ENCODE measurements around the gene TMC8.
A peak's percentile ranks its signal among the peaks of the same experiment; 100 is the strongest.
"Not testable (repeated sequence)": the region's sequence is repeated elsewhere in the genome, so short reads cannot be mapped to it uniquely, and the experiment has no call there.

The TMC8 gene

GRCh38 chr17:78130437-78131101 lies at the start of gene TMC8:
TSS of gene TMC8 (plus strand) at chr17:78130771. CDS start at chr17:78131589, 818 bp downstream.
- peak; percentile 24 to 32 for ATAC-seq

- no peak for ATAC-seq
These were observed 49.0 kb upstream of the TMC8 start for GRCh38 chr17:78081551-78081950.

- not testable (repeated sequence) for ATAC-seq
These were observed 48.2 kb upstream of the TMC8 start for GRCh38 chr17:78082355-78082872.

- ATAC-seq, result no peak
These were observed 47.6 kb upstream of the TMC8 start for GRCh38 chr17:78082988-78083387.

- no peak for ATAC-seq
These were observed 43.8 kb upstream of the TMC8 start for GRCh38 chr17:78086740-78087139.

GRCh38 chr17:78088529-78088928 lies 42.0 kb upstream of the TMC8 start:
- ATAC-seq, result no peak

GRCh38 chr17:78089576-78090281 lies 40.8 kb upstream of the TMC8 start:
- ATAC-seq, result no peak

- ATAC-seq, result no peak
These were observed 37.7 kb upstream of the TMC8 start for GRCh38 chr17:78092794-78093324.

GRCh38 chr17:78095035-78095434 lies 35.5 kb upstream of the TMC8 start:
- ATAC-seq, result no peak

- no peak for ATAC-seq
These were observed 34.5 kb upstream of the TMC8 start for GRCh38 chr17:78096093-78096492.

- no peak for ATAC-seq
These were observed 29.5 kb upstream of the TMC8 start for GRCh38 chr17:78101112-78101511.

- ATAC-seq, result no peak
These were observed 29.0 kb upstream of the TMC8 start for GRCh38 chr17:78101542-78101941.

GRCh38 chr17:78103311-78103710 lies 27.3 kb upstream of the TMC8 start:
- ATAC-seq, result no peak

GRCh38 chr17:78104540-78104941 lies 26.0 kb upstream of the TMC8 start:
- ATAC-seq, result no peak

GRCh38 chr17:78105101-78105500 lies 25.5 kb upstream of the TMC8 start:
- ATAC-seq, result no peak

- ATAC-seq, result no peak
These were observed 25.0 kb upstream of the TMC8 start for GRCh38 chr17:78105551-78105950.

GRCh38 chr17:78106211-78106610 lies 24.4 kb upstream of the TMC8 start:
- no peak for ATAC-seq

- ATAC-seq, result peak; percentile 65 to 79
These were observed 23.1 kb upstream of the TMC8 start for GRCh38 chr17:78107457-78107856.

- no peak for ATAC-seq
These were observed 22.4 kb upstream of the TMC8 start for GRCh38 chr17:78107976-78108725.

GRCh38 chr17:78108726-78109488 lies 21.7 kb upstream of the TMC8 start:
- ATAC-seq, result no peak

- ATAC-seq, result no peak
These were observed 21.1 kb upstream of the TMC8 start for GRCh38 chr17:78109489-78109761.

GRCh38 chr17:78110363-78111015 lies 20.1 kb upstream of the TMC8 start:
- ATAC-seq, result no peak

Data from activated CD4-positive, CD25-positive, alpha-beta regulatory T cell treated with anti-CD3 and anti-CD28 coated beads, Interleukin-2, amount 50 U/mL, for 24 hours (primary cell).